Vagina (tissue), 2 donors: ENCODE measurements around the gene KBTBD12. TPM values are rescaled to one million over a fixed set of nuclear protein-coding genes. Genes with fewer than 3 reads are reported as not detected.

Experiments
- DNase-seq, 2 donors: peaks; one replicate each; pipeline ENCODE4 v3.0.0-alpha.2; 2017; ENCODE audit errors: extremely low spot score in 2 of 2
- H3K27ac ChIP-seq: fragments of 200-600 bp; sonication (generic); one replicate; pipeline ENCODE4 v1.5.1; 2019
- H3K27me3 ChIP-seq: fragments of 200-600 bp; sonication (generic); one replicate; pipeline ENCODE4 v1.5.1; 2019
- H3K36me3 ChIP-seq, 2 donors: fragments of 200-600 bp; sonication (generic); one replicate each; pipeline ENCODE4 v1.5.1; 2017 to 2019
- H3K4me1 ChIP-seq: fragments of 200-600 bp; sonication (generic); one replicate; pipeline ENCODE4 v1.5.1; 2019
- H3K4me3 ChIP-seq, 2 donors: fragments of 200-600 bp; sonication (generic); 1 replicate in 1 of 2; 2 replicates in 1 of 2; pipeline ENCODE4 v1.5.1; 2016 to 2019
- H3K9me3 ChIP-seq: fragments of 200-600 bp; sonication (generic); one replicate; pipeline ENCODE4 v1.5.1; 2019
- POLR2A ChIP-seq, 2 donors: fragments of 450-650 bp; IDR thresholded peaks; one replicate each; pipeline ENCODE4 v1.6.1; 2017; ENCODE audit warnings: antibody characterized with exemption in 2 of 2, mild to moderate bottlenecking in 2 of 2, moderate library complexity in 2 of 2
- POLR2AphosphoS5 ChIP-seq, 2 donors: sonication (generic); formaldehyde crosslinking; IDR thresholded peaks; one replicate each; pipeline ENCODE4 v1.9.0; 2017; ENCODE audit warnings: antibody characterized with exemption in 2 of 2, mild to moderate bottlenecking in 2 of 2, low read depth in 1 of 2; ENCODE audit not compliant: insufficient read depth in 1 of 2
- intact Hi-C: fragments of 100-400 bp; cut with DNase I; formaldehyde crosslinking; loops from one replicate; pipeline ENCODE4 v1.15.1; 2023
- total RNA-seq: library from RNA; depleted of rRNA; stranded (reverse); fragments of >200 nt; gene quantifications from one replicate; pipeline ENCODE4 v1.2.3, GENCODE V29; 2016
- TF ChIP-seq, protein P1 (sequence below), 3 experiments: fragments of 450-650 bp in 2 of 3; fragments of 200-600 bp in 1 of 3; sonication (generic) in 1 of 3; IDR thresholded peaks; one replicate each; pipeline ENCODE4 v1.5.1; 2017 to 2019; ENCODE audit warnings: antibody characterized with exemption in 3 of 3, mild to moderate bottlenecking in 2 of 3, moderate library complexity in 2 of 3

KBTBD12 gene
- total RNA-seq, 1 donor from 2014 or later = not detected

DNA sequence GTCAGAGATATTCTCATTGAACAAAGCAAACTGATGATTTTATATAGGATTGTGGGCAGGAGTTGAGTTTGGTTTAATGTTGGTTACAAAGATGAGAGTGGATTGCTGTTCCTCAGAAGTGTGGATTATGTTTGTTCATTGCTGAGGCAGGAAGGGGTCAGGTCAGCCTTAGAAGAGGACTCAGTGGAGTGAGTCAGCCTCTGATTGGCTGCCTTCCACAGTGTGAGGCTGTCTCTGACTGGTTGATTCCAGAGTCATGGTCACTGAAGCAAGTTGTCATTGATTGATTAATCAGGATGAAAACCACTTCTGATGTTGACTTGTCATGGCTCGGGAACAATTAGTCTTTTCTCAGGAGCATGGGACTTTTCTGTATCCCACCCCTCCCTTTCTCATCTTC is 36.2 kb downstream of the KBTBD12 start:
- H3K9me3 ChIP-seq = no peaks in the 10 kb centered on the region
- intact Hi-C loops = no loop called here
- H3K27me3 ChIP-seq = no peaks in the 10 kb centered on the region
- no peak overlapping the region for H3K27ac ChIP-seq
- TF ChIP-seq POLR2AphosphoS5 (IDR thresholded peaks at IDR 0.05; ENCODE audit: insufficient read depth in 1 of 2, low read depth in 1 of 2) (no peak), POLR2A (IDR thresholded peaks at IDR 0.05) (no peak)
- TF ChIP-seq, protein P1, sequence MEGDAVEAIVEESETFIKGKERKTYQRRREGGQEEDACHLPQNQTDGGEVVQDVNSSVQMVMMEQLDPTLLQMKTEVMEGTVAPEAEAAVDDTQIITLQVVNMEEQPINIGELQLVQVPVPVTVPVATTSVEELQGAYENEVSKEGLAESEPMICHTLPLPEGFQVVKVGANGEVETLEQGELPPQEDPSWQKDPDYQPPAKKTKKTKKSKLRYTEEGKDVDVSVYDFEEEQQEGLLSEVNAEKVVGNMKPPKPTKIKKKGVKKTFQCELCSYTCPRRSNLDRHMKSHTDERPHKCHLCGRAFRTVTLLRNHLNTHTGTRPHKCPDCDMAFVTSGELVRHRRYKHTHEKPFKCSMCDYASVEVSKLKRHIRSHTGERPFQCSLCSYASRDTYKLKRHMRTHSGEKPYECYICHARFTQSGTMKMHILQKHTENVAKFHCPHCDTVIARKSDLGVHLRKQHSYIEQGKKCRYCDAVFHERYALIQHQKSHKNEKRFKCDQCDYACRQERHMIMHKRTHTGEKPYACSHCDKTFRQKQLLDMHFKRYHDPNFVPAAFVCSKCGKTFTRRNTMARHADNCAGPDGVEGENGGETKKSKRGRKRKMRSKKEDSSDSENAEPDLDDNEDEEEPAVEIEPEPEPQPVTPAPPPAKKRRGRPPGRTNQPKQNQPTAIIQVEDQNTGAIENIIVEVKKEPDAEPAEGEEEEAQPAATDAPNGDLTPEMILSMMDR (IDR thresholded peaks at IDR 0.05) = no peak
- H3K4me3 ChIP-seq = no peak overlapping the region
- DNase-seq = no peak
- no peaks in the 10 kb centered on the region for H3K4me1 ChIP-seq
- no peaks in the 10 kb centered on the region for H3K36me3 ChIP-seq

DNA sequence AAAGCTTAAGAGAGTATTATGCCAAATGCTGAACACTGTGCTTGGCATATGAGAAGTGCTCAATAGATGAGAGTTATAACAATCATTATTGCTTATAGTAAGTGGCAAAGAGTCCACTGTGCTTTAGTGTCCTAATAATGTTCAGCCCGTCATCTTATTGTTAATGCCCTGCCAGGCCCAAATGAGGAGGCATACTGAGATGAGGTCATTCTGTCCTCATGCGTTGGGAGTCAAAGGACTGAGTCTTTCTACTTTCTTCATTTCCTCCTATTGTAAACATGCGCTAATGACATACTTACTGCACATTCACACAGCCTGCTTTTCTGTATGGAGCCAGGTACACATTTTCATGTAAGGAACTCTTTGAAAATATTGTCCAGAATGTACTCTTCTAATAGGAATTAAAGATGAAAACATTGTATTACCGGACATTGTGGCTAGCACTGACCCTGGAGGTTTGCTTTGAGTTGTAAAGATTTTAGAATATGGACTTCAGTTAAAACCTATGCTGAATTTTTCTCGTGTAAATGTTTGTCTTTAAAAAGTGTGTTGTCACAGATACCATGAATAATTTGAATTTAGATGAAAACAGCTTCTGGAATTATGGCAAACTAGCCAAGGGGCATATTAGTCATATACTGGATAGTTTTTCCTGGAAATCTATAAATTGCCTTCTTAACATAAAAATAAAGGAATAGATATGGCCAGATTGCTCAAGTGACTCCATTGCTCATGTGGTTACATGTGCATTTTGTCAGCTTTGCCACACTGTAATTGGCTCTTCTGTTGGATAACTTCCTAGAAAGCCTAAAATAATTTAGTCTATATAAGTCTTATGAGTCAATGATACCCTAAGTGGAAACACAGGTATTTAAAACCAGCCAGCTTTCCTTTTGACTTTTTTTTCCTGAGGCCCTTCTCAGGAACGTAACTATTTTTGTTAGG is 38.3 kb downstream of the KBTBD12 start:
- Histone ChIP-seq H3K9me3 (no peaks in the 10 kb centered on the region), H3K27ac (no peak overlapping the region), H3K27me3 (no peaks in the 10 kb centered on the region), H3K4me3 (no peak overlapping the region), H3K4me1 (no peaks in the 10 kb centered on the region), H3K36me3 (no peaks in the 10 kb centered on the region)
- intact Hi-C loops = no loop called here
- no peak for TF ChIP-seq POLR2AphosphoS5 (IDR thresholded peaks at IDR 0.05; ENCODE audit: insufficient read depth in 1 of 2, low read depth in 1 of 2)
- no peak for DNase-seq

DNA sequence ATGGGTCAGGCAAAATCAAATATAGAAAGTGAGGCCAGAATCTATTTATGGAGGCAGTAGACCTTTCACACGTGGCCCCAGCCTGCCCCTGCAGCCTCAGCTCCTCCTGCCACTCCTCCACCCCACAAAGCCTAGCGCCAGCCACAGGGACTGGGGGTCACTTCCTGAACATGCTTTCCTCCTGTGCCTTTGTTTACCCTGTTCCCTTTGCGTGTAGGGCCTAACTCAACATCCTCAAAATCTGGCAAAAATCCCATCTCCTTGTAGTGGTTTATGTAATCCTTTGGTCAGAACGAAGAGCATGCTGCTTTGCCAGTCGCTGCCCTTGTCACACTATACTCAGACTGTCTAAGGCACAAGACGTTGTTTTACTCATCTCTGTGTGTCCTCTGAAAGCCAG is 39.6 kb downstream of the KBTBD12 start:
- H3K27me3 ChIP-seq = no peaks in the 10 kb centered on the region

DNA sequence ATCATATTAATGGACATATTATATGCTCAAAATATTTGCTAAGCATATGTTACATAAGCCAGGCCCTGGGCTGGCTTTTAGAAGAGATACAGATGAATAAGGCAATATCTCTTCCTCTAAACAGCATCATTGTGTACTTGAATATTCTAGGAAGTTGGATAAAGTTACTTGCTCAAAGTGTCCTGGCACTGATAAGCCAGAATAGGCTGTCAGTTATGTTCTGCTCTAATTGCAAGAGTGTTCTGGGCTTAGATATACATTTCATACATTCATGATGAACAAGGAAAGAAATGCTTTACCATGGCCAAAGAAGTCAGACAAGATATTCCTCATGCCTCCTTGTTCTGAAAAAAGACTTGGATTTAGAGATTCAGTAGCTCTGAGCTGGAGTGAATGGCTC is 40.7 kb downstream of the KBTBD12 start:
- DNase-seq = no peak
- Histone ChIP-seq H3K9me3 (no peaks in the 10 kb centered on the region), H3K27me3 (no peaks in the 10 kb centered on the region), H3K27ac (no peak overlapping the region), H3K4me1 (no peaks in the 10 kb centered on the region), H3K36me3 (no peaks in the 10 kb centered on the region), H3K4me3 (no peak overlapping the region)
- intact Hi-C loops = no loop called here
- TF ChIP-seq, protein P1 (IDR thresholded peaks at IDR 0.05) = no peak
- no peak for TF ChIP-seq POLR2A (IDR thresholded peaks at IDR 0.05)
- no peak for TF ChIP-seq POLR2AphosphoS5 (IDR thresholded peaks at IDR 0.05; ENCODE audit: insufficient read depth in 1 of 2, low read depth in 1 of 2)

More for the DNA sequence above, 39.6 kb downstream of the KBTBD12 start:
- intact Hi-C loops = no loop called here
- Histone ChIP-seq H3K4me3 (no peak overlapping the region), H3K9me3 (no peaks in the 10 kb centered on the region), H3K27ac (no peak overlapping the region), H3K4me1 (no peaks in the 10 kb centered on the region), H3K36me3 (no peaks in the 10 kb centered on the region)
- TF ChIP-seq, protein P1 (IDR thresholded peaks at IDR 0.05) = no peak
- TF ChIP-seq POLR2AphosphoS5 (IDR thresholded peaks at IDR 0.05; ENCODE audit: insufficient read depth in 1 of 2, low read depth in 1 of 2) (no peak), POLR2A (IDR thresholded peaks at IDR 0.05) (no peak)
- DNase-seq = no peak

DNA sequence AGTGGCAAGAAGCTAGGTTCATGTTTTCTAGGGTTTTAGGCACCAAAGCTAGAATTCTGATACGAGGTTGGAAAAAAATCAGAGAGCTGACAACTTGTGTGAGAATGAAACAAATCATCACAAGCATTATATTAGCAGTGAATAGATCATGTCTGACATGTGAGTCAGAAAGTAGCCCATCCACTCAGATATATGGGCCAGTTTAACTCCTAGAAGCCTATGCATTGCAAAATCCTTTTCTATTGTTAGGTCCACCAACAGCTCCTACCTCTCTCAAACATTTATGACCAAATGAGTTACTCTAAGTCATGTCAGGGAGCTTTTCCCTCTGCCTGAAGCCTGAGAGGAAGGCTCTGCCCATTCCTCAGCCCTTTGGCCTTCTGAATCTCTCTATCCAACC is 44.0 kb downstream of the KBTBD12 start:
- intact Hi-C loops = no loop called here
- no peaks in the 10 kb centered on the region for H3K27me3 ChIP-seq

More for the DNA sequence above, 44.0 kb downstream of the KBTBD12 start:
- no peak for TF ChIP-seq POLR2A (IDR thresholded peaks at IDR 0.05)
- TF ChIP-seq, protein P1 (IDR thresholded peaks at IDR 0.05) = no peak
- TF ChIP-seq POLR2AphosphoS5 (IDR thresholded peaks at IDR 0.05; ENCODE audit: insufficient read depth in 1 of 2, low read depth in 1 of 2) = no peak
- no peak overlapping the region for H3K4me3 ChIP-seq
- H3K27ac ChIP-seq = no peak overlapping the region
- no peaks in the 10 kb centered on the region for H3K9me3 ChIP-seq
- no peak for DNase-seq
- no peaks in the 10 kb centered on the region for H3K36me3 ChIP-seq
- H3K4me1 ChIP-seq = no peaks in the 10 kb centered on the region
